ENCODE measurements around the gene ZCCHC24.

- TF ChIP-seq, protein P1, sequence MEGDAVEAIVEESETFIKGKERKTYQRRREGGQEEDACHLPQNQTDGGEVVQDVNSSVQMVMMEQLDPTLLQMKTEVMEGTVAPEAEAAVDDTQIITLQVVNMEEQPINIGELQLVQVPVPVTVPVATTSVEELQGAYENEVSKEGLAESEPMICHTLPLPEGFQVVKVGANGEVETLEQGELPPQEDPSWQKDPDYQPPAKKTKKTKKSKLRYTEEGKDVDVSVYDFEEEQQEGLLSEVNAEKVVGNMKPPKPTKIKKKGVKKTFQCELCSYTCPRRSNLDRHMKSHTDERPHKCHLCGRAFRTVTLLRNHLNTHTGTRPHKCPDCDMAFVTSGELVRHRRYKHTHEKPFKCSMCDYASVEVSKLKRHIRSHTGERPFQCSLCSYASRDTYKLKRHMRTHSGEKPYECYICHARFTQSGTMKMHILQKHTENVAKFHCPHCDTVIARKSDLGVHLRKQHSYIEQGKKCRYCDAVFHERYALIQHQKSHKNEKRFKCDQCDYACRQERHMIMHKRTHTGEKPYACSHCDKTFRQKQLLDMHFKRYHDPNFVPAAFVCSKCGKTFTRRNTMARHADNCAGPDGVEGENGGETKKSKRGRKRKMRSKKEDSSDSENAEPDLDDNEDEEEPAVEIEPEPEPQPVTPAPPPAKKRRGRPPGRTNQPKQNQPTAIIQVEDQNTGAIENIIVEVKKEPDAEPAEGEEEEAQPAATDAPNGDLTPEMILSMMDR (IDR thresholded peaks at IDR 0.05) = peak; percentile 24 to 55 (median 32)
- TF ChIP-seq POLR2A (IDR thresholded peaks at IDR 0.05) = no peak
Observed at GRCh38 chr10:79400146-79401004, 45.0 kb downstream of the ZCCHC24 start.

All from testis (tissue), 2 donors.